Ishikawa (cell line): ENCODE measurements around the gene UBA1.

ENCODE experiments used
- CEBPB ChIP-seq: IDR thresholded peaks from 2 replicates; pipeline ENCODE4 v1.6.1; 2012
- CREB1 ChIP-seq: IDR thresholded peaks from 2 replicates; pipeline ENCODE4 v1.6.1; 2012; ENCODE audit warnings: low read depth
- EGR1 ChIP-seq: IDR thresholded peaks from 2 replicates; pipeline ENCODE4 v1.6.1; 2012
- EP300 ChIP-seq: IDR thresholded peaks from 2 replicates; pipeline ENCODE4 v1.6.1; 2012; ENCODE audit warnings: borderline replicate concordance
- FOXM1 ChIP-seq: IDR thresholded peaks from 2 replicates; pipeline ENCODE4 v1.6.1; 2012; ENCODE audit warnings: low read depth, borderline replicate concordance
- NFIC ChIP-seq: IDR thresholded peaks from 2 replicates; pipeline ENCODE4 v1.6.1; 2012
- RAD21 ChIP-seq: IDR thresholded peaks from 2 replicates; pipeline ENCODE4 v1.6.1; 2012; ENCODE audit warnings: low read depth
- REST ChIP-seq: IDR thresholded peaks from 2 replicates; pipeline ENCODE4 v1.6.1; 2012; ENCODE audit warnings: low read depth, mild to moderate bottlenecking
- TAF1 ChIP-seq: IDR thresholded peaks from 2 replicates; pipeline ENCODE4 v1.6.1; 2012; ENCODE audit warnings: low read depth, mild to moderate bottlenecking
- TCF12 ChIP-seq: IDR thresholded peaks from 2 replicates; pipeline ENCODE4 v1.6.1; 2012; ENCODE audit warnings: low read depth
- TEAD4 ChIP-seq: IDR thresholded peaks from 2 replicates; pipeline ENCODE4 v1.6.1; 2012
- USF1 ChIP-seq: IDR thresholded peaks from 2 replicates; pipeline ENCODE4 v1.6.1; 2012
- YY1 ChIP-seq: IDR thresholded peaks from 2 replicates; pipeline ENCODE4 v1.6.1; 2012; ENCODE audit warnings: low read depth
- ZBTB7A ChIP-seq: IDR thresholded peaks from 2 replicates; pipeline ENCODE4 v1.6.1; 2012; ENCODE audit warnings: low read depth
- TF ChIP-seq, protein P1 (sequence below): IDR thresholded peaks from 2 replicates; pipeline ENCODE4 v1.6.1; 2012

Gene UBA1

GRCh38 chrX:47174846-47175587 lies 18.6 kb upstream of the UBA1 start:
- TF ChIP-seq EGR1: no peak

GRCh38 chrX:47175588-47175980 lies 18.0 kb upstream of the UBA1 start:
- TF ChIP-seq TEAD4 (no peak), FOXM1 (no peak), CEBPB (no peak), NFIC (no peak), EGR1 (no peak), RAD21 (no peak), REST (no peak), YY1 (no peak), TCF12 (no peak), ZBTB7A (no peak), EP300 (no peak), TAF1 (no peak), CREB1 (no peak), USF1 (no peak)
- TF ChIP-seq, protein P1, sequence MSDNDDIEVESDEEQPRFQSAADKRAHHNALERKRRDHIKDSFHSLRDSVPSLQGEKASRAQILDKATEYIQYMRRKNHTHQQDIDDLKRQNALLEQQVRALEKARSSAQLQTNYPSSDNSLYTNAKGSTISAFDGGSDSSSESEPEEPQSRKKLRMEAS: no peak

- TF ChIP-seq FOXM1: no peak
- TF ChIP-seq YY1: no peak
- TF ChIP-seq EP300: no peak
- TF ChIP-seq RAD21: no peak
- TF ChIP-seq ZBTB7A: no peak
- no peak for TF ChIP-seq TAF1
- no peak for TF ChIP-seq TCF12
- TF ChIP-seq NFIC: no peak
- no peak for TF ChIP-seq CREB1
- TF ChIP-seq, protein P1: no peak
- no peak for TF ChIP-seq CEBPB
- TF ChIP-seq TEAD4: no peak
- no peak for TF ChIP-seq REST
These were observed 17.4 kb upstream of the UBA1 start for GRCh38 chrX:47176101-47176740.

DNA sequence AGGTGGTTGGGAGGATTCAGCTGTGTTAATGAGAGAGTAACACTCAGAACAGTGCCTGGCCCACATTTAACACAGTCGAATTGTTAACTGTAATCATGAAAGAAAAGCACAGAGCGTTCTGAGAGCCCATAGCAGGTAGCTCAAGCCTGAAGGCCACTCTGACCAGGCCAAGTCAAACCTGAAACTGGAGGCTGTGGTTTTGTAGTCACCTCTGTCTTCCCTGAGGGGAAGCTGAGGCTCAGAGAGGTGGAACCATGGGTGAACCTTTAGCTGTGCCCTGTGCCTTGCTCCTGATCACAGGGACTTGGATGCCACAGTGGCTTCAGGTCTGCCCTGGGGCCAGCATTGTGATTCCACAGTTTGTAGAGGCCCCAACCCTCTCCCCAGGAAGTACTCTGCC lies 16.6 kb upstream of the UBA1 start:
- TF ChIP-seq EGR1: no peak
- no peak for TF ChIP-seq RAD21
- TF ChIP-seq EP300: no peak

DNA sequence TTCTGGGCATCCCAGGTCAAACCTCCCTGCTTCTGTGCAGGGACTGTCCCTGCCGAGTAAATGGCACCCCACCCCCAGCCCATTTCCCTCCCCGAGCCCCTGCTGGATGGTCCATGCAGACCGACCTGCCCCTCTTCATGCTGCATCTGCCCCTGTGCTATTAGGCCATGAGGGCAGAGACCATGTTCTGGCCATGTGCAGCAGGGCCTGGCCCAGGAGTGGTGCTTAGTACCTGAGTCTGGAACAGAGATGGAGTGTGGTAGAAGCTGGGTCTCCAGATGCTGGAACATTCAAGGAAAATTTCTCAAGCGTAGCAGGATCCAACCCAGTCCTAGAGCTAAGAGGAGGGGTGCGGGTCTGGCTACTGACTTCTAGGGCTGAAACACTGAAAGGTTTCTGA lies 15.3 kb upstream of the UBA1 start:
- no peak for TF ChIP-seq RAD21
- no peak for TF ChIP-seq TCF12
- no peak for TF ChIP-seq YY1
- TF ChIP-seq, protein P1: no peak
- no peak for TF ChIP-seq FOXM1
- TF ChIP-seq TEAD4: no peak
- no peak for TF ChIP-seq USF1
- no peak for TF ChIP-seq EGR1
- TF ChIP-seq NFIC: no peak
- no peak for TF ChIP-seq CREB1
- no peak for TF ChIP-seq TAF1
- no peak for TF ChIP-seq ZBTB7A
- no peak for TF ChIP-seq REST
- no peak for TF ChIP-seq EP300
- TF ChIP-seq CEBPB: no peak
